GM18498 (cell line): ENCODE data around the gene GRK6.
A peak's percentile ranks its signal among the peaks of the same experiment; 100 is the strongest.

Experiments
- ATAC-seq: cut with Tn5 transposase; IDR thresholded peaks from one replicate; pipeline ENCODE4 v1.9.1; 2021; ENCODE audit warnings: mild to moderate bottlenecking, moderate library complexity; ENCODE audit not compliant: unreplicated experiment

Gene GRK6

GRCh38 chr5:177452688-177453638, 26.5 kb downstream of the GRK6 start:
- ATAC-seq, result no peak

DNA sequence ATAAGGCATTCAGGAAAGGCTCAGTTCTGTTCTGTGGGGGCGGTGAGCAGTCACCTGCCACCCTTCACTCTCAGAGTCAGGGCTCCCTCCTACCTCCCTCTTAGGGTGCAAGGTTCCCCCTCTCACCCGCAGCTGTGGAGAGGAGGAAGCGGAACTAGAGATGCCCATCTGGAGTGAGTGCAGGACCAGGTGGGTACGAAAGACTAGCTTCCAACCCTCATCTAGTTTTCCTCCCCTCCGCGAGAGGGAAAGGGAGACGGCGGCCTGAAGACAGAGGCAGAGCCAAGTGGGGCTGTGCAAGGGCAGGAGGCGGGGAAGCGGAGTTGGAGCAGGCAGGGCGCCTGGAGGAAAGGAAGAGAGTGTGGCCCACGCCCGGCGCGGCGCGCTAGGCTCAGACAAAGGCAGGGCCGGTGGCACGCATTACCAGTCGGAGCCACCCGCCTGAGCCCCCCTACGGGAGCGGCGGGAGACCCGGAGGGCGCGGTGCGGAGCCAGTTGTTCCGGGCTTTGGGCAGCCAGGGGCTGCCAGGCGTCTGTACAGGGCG, 27.4 kb downstream of the GRK6 start:
- peak; percentile 1 for ATAC-seq

GRCh38 chr5:177454397-177455035, 28.0 kb downstream of the GRK6 start:
- peak; percentile 53 for ATAC-seq

GRCh38 chr5:177455036-177455660, 28.7 kb downstream of the GRK6 start:
- peak; percentile 62 for ATAC-seq

- ATAC-seq, result peak; percentile 23
Measured at GRCh38 chr5:177455661-177456590, 29.4 kb downstream of the GRK6 start.

- ATAC-seq, result no peak
Measured at GRCh38 chr5:177456591-177456964, 30.1 kb downstream of the GRK6 start.

GRCh38 chr5:177456976-177457851, 30.7 kb downstream of the GRK6 start:
- peak; percentile 33 for ATAC-seq

GRCh38 chr5:177457852-177458681, 31.6 kb downstream of the GRK6 start:
- ATAC-seq, result no peak

DNA sequence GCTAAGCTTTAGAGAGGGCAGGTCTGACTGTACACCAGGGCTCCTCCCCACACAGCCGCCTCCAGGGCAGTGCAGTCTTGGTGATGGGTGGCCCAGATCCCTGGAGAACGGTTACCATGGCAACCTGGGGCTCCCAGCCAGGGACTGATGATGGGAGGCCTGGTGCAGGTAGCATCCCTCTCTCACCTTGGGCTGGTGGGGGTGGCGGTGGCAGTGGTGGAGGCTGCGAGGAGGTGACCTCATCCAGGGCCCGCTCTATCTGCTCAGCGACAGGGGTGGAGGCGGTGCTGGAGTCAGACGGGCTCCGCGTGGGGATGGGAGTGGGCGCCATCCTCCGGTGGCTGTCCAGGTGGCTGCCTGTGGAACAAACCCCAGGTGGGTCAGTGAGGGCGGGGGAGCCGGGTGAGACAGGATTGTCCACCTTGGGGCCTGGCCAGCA, 32.5 kb downstream of the GRK6 start:
- ATAC-seq, result no peak

DNA sequence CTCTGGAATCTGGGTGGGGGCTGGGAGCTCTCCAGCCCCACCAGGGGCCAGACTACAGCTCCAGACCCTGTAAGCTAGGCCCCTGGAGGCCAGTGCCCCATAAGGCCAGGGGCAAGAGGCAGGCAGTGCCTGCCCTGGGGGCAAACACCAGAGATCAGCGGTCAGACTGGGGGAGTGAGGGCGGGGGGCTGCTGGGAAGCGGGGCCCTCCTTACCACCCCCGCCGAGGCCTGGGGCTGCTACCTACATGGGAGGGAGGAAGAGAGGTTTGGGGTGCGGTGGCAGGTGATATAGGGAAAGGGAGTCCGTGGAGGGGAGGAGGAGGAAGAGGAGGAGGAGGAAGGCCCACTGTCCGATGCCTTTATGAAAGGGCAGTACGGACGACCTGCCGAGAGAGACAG, 32.9 kb downstream of the GRK6 start:
- no peak for ATAC-seq

DNA sequence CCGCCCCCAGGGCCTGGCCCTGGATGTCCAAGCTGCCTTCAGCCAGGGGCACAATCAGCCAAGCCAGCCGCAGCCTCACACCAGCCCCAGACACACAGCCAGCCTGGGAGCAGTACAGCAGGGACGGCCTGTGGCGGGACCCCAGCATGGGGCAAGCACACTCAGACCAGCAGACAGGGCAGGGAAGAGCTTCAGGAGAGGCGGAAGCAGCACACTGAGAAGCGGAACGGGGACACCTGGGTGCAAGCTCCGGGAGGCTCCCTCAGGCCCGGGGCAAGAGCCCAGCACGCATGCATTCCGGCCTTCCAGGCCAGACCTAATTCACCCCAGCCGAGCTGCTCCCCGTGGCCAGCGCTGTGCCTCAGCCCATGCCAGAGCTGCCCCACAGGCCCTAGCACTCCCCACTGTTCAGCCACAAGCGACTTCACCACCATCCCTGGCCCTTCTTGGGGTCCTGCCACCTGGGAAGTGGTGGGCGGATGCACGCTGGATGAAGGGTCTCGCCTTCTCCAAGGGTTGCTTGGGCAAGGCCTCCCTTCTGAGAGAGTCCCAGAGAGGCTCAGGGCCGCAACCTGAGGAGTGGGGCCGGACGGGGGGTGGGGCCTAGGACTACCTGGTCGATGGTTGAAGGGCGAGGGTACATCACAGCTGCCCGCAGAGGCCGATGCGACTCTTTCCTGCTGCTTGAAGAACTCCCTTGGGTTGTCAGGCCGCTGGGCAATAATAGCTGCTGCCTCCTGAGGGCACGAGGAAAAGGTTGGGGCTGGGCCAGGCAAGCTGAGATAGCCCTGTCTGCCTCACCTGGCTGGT, 33.5 kb downstream of the GRK6 start:
- ATAC-seq, result no peak

GRCh38 chr5:177462021-177462670, 35.7 kb downstream of the GRK6 start:
- no peak for ATAC-seq

GRCh38 chr5:177465044-177465443, 38.6 kb downstream of the GRK6 start:
- ATAC-seq, result no peak

- no peak for ATAC-seq
Measured at GRCh38 chr5:177466861-177467260, 40.4 kb downstream of the GRK6 start.

- no peak for ATAC-seq
Measured at GRCh38 chr5:177467436-177467835, 41.0 kb downstream of the GRK6 start.

- no peak for ATAC-seq
Measured at GRCh38 chr5:177468329-177468684, 41.8 kb downstream of the GRK6 start.
